ENCODE measurements around the gene CAT.
A peak's percentile ranks its signal among the peaks of the same experiment; 100 is the strongest.
"Not testable (repeated sequence)": the region's sequence is repeated elsewhere in the genome, so short reads cannot be mapped to it uniquely, and the experiment has no call there.

CAT gene

DNA sequence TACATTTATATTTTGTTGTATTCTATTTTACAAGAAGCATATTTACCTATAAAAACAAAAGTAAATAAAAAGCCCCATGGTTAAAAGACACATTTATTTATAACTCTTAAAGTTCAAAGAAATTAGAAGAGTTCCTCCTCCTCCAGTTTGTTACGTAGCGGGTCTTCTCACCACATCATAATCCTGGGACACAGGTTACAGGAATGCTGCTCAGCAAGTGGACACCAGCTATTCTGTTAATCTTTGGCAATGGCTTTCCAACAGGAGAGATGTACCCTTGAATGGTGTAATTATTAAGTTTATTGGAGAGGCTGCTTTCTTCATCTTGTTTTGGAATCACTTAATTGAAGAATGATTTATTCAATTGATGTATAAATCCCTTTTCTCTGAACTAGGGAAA lies 19.6 kb upstream of the CAT start:
- Histone ChIP-seq H3K27me3 (ENCODE audit: insufficient read depth, low read length, poor library complexity, severe bottlenecking) (peaks cover 12% of the 10 kb centered on the region), H3K79me2 (ENCODE audit: insufficient read depth, low read length) (no peaks in the 10 kb centered on the region), H3K9ac (ENCODE audit: low read depth, low read length, poor library complexity, severe bottlenecking) (no peak overlapping the region), H3F3A (ENCODE audit: low read depth) (0 out of 2 replicates have a peak, but pooled peaks cover 7% of the 10 kb centered on the region), H3K9me2 (replicated peaks; ENCODE audit: low read depth, low read length) (no peaks in the 10 kb centered on the region), H3K4me2 (ENCODE audit: low read depth, low read length, poor library complexity, severe bottlenecking) (no peak overlapping the region), H3K36me3 (ENCODE audit: insufficient read depth, low read length) (no peaks in the 10 kb centered on the region), H3K4me1 (ENCODE audit: insufficient read depth, low read length, poor library complexity, severe bottlenecking) (peaks cover 33% of the 10 kb centered on the region), H3K4me3 (ENCODE audit: low read length, poor library complexity, severe bottlenecking) (no peak overlapping the region), H2AFZ (ENCODE audit: low read length) (no peak overlapping the region), H4K20me1 (ENCODE audit: insufficient read depth, low read length, poor library complexity, severe bottlenecking) (no peaks in the 10 kb centered on the region), H3K9me3 (ENCODE audit: insufficient read depth, low read depth, low read length) (no peaks in the 10 kb centered on the region)
- TF ChIP-seq EZH2phosphoT487 (IDR thresholded peaks at IDR 0.05; ENCODE audit: borderline replicate concordance) = no peak
- TF ChIP-seq, protein P1, sequence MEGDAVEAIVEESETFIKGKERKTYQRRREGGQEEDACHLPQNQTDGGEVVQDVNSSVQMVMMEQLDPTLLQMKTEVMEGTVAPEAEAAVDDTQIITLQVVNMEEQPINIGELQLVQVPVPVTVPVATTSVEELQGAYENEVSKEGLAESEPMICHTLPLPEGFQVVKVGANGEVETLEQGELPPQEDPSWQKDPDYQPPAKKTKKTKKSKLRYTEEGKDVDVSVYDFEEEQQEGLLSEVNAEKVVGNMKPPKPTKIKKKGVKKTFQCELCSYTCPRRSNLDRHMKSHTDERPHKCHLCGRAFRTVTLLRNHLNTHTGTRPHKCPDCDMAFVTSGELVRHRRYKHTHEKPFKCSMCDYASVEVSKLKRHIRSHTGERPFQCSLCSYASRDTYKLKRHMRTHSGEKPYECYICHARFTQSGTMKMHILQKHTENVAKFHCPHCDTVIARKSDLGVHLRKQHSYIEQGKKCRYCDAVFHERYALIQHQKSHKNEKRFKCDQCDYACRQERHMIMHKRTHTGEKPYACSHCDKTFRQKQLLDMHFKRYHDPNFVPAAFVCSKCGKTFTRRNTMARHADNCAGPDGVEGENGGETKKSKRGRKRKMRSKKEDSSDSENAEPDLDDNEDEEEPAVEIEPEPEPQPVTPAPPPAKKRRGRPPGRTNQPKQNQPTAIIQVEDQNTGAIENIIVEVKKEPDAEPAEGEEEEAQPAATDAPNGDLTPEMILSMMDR (conservative IDR thresholded peaks at IDR 0.05; ENCODE audit: low read length) = no peak

GRCh38 chr11:34423300-34423699 lies 15.4 kb upstream of the CAT start:
- Histone ChIP-seq H3K9ac (ENCODE audit: low read depth, low read length, poor library complexity, severe bottlenecking) (no peak overlapping the region), H3K9me3 (ENCODE audit: insufficient read depth, low read depth, low read length) (no peaks in the 10 kb centered on the region)
- no peak for TF ChIP-seq EZH2phosphoT487 (IDR thresholded peaks at IDR 0.05; ENCODE audit: borderline replicate concordance)
- TF ChIP-seq, protein P1 (conservative IDR thresholded peaks at IDR 0.05; ENCODE audit: low read length) = no peak

GRCh38 chr11:34424826-34425225 lies 13.9 kb upstream of the CAT start:
- H4K20me1 ChIP-seq (ENCODE audit: insufficient read depth, low read length, poor library complexity, severe bottlenecking); H3K9me3 ChIP-seq (ENCODE audit: insufficient read depth, low read depth, low read length); H3K27me3 ChIP-seq (ENCODE audit: insufficient read depth, low read length, poor library complexity, severe bottlenecking); H3K36me3 ChIP-seq (ENCODE audit: insufficient read depth, low read length); H3K4me3 ChIP-seq (ENCODE audit: low read length, poor library complexity, severe bottlenecking); H3K9me2 ChIP-seq (replicated peaks; ENCODE audit: low read depth, low read length); H3K79me2 ChIP-seq (ENCODE audit: insufficient read depth, low read length); H2AFZ ChIP-seq (ENCODE audit: low read length): not testable (repeated sequence)
- H3F3A ChIP-seq (ENCODE audit: low read depth) = peaks cover 25% of the 10 kb centered on the region; the same call in 1 of the 2 replicates
- peak overlapping the region; percentile 21 for H3K4me2 ChIP-seq (ENCODE audit: low read depth, low read length, poor library complexity, severe bottlenecking)
- peaks cover 72% of the 10 kb centered on the region for H3K4me1 ChIP-seq (ENCODE audit: insufficient read depth, low read length, poor library complexity, severe bottlenecking)
- H3K9ac ChIP-seq (ENCODE audit: low read depth, low read length, poor library complexity, severe bottlenecking) = peak overlapping the region; percentile 32

More at GRCh38 chr11:34423300-34423699, 15.4 kb upstream of the CAT start:
- Histone ChIP-seq H3K36me3 (ENCODE audit: insufficient read depth, low read length) (no peaks in the 10 kb centered on the region), H3K79me2 (ENCODE audit: insufficient read depth, low read length) (no peaks in the 10 kb centered on the region), H3F3A (ENCODE audit: low read depth) (peaks cover 21% of the 10 kb centered on the region; the same call in 1 of the 2 replicates), H2AFZ (ENCODE audit: low read length) (no peak overlapping the region), H3K4me3 (ENCODE audit: low read length, poor library complexity, severe bottlenecking) (no peak overlapping the region), H3K9me2 (replicated peaks; ENCODE audit: low read depth, low read length) (no peaks in the 10 kb centered on the region), H3K4me2 (ENCODE audit: low read depth, low read length, poor library complexity, severe bottlenecking) (no peak overlapping the region), H4K20me1 (ENCODE audit: insufficient read depth, low read length, poor library complexity, severe bottlenecking) (no peaks in the 10 kb centered on the region), H3K27me3 (ENCODE audit: insufficient read depth, low read length, poor library complexity, severe bottlenecking) (peaks cover 12% of the 10 kb centered on the region), H3K4me1 (ENCODE audit: insufficient read depth, low read length, poor library complexity, severe bottlenecking) (peaks cover 66% of the 10 kb centered on the region)

GRCh38 chr11:34425360-34425759 lies 13.4 kb upstream of the CAT start:
- H3K4me3 ChIP-seq (ENCODE audit: low read length, poor library complexity, severe bottlenecking) = peak overlapping the region; percentile 7
- no peaks in the 10 kb centered on the region for H3K79me2 ChIP-seq (ENCODE audit: insufficient read depth, low read length)
- no peaks in the 10 kb centered on the region for H3K9me3 ChIP-seq (ENCODE audit: insufficient read depth, low read depth, low read length)
- H3K4me2 ChIP-seq (ENCODE audit: low read depth, low read length, poor library complexity, severe bottlenecking) = peak overlapping the region; percentile 21
- no peak overlapping the region for H2AFZ ChIP-seq (ENCODE audit: low read length)
- H3K9me2 ChIP-seq (replicated peaks; ENCODE audit: low read depth, low read length) = no peaks in the 10 kb centered on the region
- H3K27me3 ChIP-seq (ENCODE audit: insufficient read depth, low read length, poor library complexity, severe bottlenecking) = peaks cover 8% of the 10 kb centered on the region
- no peaks in the 10 kb centered on the region for H3K36me3 ChIP-seq (ENCODE audit: insufficient read depth, low read length)
- H3K9ac ChIP-seq (ENCODE audit: low read depth, low read length, poor library complexity, severe bottlenecking) = peak overlapping the region; percentile 32
- no peaks in the 10 kb centered on the region for H4K20me1 ChIP-seq (ENCODE audit: insufficient read depth, low read length, poor library complexity, severe bottlenecking)
- peaks cover 25% of the 10 kb centered on the region; the same call in 1 of the 2 replicates for H3F3A ChIP-seq (ENCODE audit: low read depth)
- TF ChIP-seq, protein P1 (conservative IDR thresholded peaks at IDR 0.05; ENCODE audit: low read length) = no peak
- peaks cover 78% of the 10 kb centered on the region for H3K4me1 ChIP-seq (ENCODE audit: insufficient read depth, low read length, poor library complexity, severe bottlenecking)
